22Rv1 (cell line): ENCODE data around the gene VSTM4.

Experiments used
- ZFX ChIP-seq: fragments of 450-650 bp; IDR thresholded peaks from 2 replicates; pipeline ENCODE4 v1.6.1; 2017; ENCODE audit warnings: antibody characterized with exemption, borderline replicate concordance
- TF ChIP-seq, protein P1 (sequence below): fragments of 450-650 bp; IDR thresholded peaks from 2 replicates; pipeline ENCODE4 v1.5.1; 2017; ENCODE audit warnings: mild to moderate bottlenecking

DNA sequence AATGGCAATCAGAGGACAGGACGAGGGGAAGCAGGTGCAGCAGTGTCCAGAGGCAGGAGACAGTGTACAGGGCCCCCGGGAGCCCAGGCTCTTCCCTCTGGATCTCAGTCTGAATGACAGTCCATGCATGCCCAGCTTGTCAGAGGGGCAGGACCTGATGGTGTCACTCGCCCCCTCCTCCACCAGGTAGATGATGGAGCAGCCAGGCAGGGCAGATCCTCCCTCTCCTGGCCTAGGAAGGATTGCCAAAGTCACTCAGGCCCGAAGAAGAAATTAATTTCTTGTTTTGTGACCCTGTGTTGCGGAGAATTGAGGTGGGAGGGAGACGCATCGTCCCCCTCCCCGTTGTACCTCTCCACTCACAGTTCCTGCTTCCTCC is 4.0 kb downstream of the VSTM4 start:
- TF ChIP-seq, protein P1, sequence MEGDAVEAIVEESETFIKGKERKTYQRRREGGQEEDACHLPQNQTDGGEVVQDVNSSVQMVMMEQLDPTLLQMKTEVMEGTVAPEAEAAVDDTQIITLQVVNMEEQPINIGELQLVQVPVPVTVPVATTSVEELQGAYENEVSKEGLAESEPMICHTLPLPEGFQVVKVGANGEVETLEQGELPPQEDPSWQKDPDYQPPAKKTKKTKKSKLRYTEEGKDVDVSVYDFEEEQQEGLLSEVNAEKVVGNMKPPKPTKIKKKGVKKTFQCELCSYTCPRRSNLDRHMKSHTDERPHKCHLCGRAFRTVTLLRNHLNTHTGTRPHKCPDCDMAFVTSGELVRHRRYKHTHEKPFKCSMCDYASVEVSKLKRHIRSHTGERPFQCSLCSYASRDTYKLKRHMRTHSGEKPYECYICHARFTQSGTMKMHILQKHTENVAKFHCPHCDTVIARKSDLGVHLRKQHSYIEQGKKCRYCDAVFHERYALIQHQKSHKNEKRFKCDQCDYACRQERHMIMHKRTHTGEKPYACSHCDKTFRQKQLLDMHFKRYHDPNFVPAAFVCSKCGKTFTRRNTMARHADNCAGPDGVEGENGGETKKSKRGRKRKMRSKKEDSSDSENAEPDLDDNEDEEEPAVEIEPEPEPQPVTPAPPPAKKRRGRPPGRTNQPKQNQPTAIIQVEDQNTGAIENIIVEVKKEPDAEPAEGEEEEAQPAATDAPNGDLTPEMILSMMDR = no peak
- no peak for TF ChIP-seq ZFX
